ENCODE measurements around the gene ICAM1. TPM values are rescaled to one million over a fixed set of nuclear protein-coding genes. Genes with fewer than 3 reads are reported as not detected.

ICAM1 gene
- total RNA-seq, 1 donor from 2014 or later, result 37.4 TPM

GRCh38 chr19:10258080-10258710, 12.7 kb upstream of the ICAM1 start:
- H3K36me3 Mint-ChIP-seq (ENCODE audit: low read depth), result peaks cover 58% of the 10 kb centered on the region
- intact Hi-C loops (cut with micrococcal nuclease), result loop anchor here (2.0 kb wide), 1 partner anchor 323 kb away; no protein-coding TSS in a partner anchor
- POLR2A ChIA-PET, result interaction anchor here (0.5 to 3.5 kb wide), 7 partner anchors 12 to 488 kb away, joined by 3 to 21 read pairs (median 4); partner anchors contain the start of genes CDC37 and ICAM1
- no peaks in the 10 kb centered on the region for H3K9me3 Mint-ChIP-seq
- DNase-seq (no peak), ATAC-seq (ENCODE audit: low read depth) (no peak)
- H3K4me1 Mint-ChIP-seq, result peaks cover 5% of the 10 kb centered on the region
- no peaks in the 10 kb centered on the region for H3K27me3 Mint-ChIP-seq
- H3K4me3 Mint-ChIP-seq, result no peak overlapping the region
- TF ChIP-seq CTCF (IDR thresholded peaks at IDR 0.05), result no peak
- CTCF ChIA-PET, result interaction anchor here (0.6 to 6.0 kb wide), 13 partner anchors 8 to 326 kb away, joined by 3 to 102 read pairs (median 6); partner anchors contain the start of genes ICAM1 and TYK2
- no peak overlapping the region for H3K27ac Mint-ChIP-seq

- ChIA-PET POLR2A (interaction anchor here (0.6 to 3.5 kb wide), 9 partner anchors 10 to 159 kb away, joined by 3 to 21 read pairs (median 4); partner anchors contain the start of genes CDC37 and ICAM1), CTCF (interaction anchor here (0.6 to 6.0 kb wide), 16 partner anchors 9 to 330 kb away, joined by 3 to 102 read pairs (median 6); partner anchors contain the start of genes ICAM1 and TYK2)
- TF ChIP-seq CTCF (IDR thresholded peaks at IDR 0.05), result no peak
- Mint-ChIP-seq H3K4me1 (peaks cover 5% of the 10 kb centered on the region), H3K9me3 (no peaks in the 10 kb centered on the region), H3K27me3 (no peaks in the 10 kb centered on the region), H3K4me3 (no peak overlapping the region), H3K27ac (no peak overlapping the region), H3K36me3 (ENCODE audit: low read depth) (peaks cover 50% of the 10 kb centered on the region)
- peak; percentile 68 for DNase-seq
- ATAC-seq (ENCODE audit: low read depth), result peak; percentile 93
- intact Hi-C loops (cut with micrococcal nuclease), result loop anchor here (1.0 to 2.0 kb wide), 3 partner anchors 10 to 325 kb away; no protein-coding TSS in a partner anchor
Observed at GRCh38 chr19:10259162-10259905, 11.6 kb upstream of the ICAM1 start.

DNA sequence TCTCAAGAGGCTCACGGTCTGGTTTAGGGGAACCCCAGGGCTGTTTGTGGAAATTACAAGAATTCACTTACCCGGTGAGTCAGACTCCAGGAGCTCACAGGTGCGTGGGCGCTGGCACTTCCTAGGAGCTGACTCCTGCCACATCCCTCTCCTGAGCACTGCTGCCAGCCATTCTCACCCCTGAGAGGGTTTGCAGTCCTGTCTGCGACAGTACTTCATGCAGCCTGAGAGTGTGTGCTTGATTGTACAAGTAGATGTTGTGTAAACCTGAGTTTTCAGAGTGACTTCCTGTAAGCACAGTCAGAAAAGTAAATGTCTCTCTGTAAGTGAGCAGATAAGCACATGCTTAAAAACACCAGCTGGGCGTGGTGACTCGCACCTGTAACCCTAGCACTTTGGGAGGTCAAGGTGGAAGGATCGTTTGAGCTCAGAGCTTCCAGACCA, 10.8 kb upstream of the ICAM1 start:
- CTCF ChIA-PET, result interaction anchor here (1.0 to 6.0 kb wide), 7 partner anchors 10 to 328 kb away, joined by 3 to 102 read pairs (median 18); partner anchors contain the start of gene ICAM1

GRCh38 chr19:10262771-10263170, 8.1 kb upstream of the ICAM1 start:
- TF ChIP-seq CTCF (IDR thresholded peaks at IDR 0.05), result no peak
- intact Hi-C loops (cut with micrococcal nuclease), result no loop called here
- Mint-ChIP-seq H3K36me3 (ENCODE audit: low read depth) (peaks cover 19% of the 10 kb centered on the region), H3K27ac (no peak overlapping the region), H3K9me3 (no peaks in the 10 kb centered on the region), H3K4me1 (peaks cover 2% of the 10 kb centered on the region), H3K27me3 (no peaks in the 10 kb centered on the region), H3K4me3 (no peak overlapping the region)
- ChIA-PET CTCF (interaction anchor here (1.3 to 6.0 kb wide), 2 partner anchors 125 to 128 kb away, joined by 5 to 102 read pairs; no protein-coding TSS in a partner anchor), POLR2A (no interaction called here)
- ATAC-seq (ENCODE audit: low read depth) (no peak), DNase-seq (no peak)

More for the DNA sequence above, 10.8 kb upstream of the ICAM1 start:
- POLR2A ChIA-PET, result interaction anchor here (1.5 to 3.5 kb wide), 2 partner anchors 10 to 131 kb away, joined by 3 to 20 read pairs; partner anchors contain the start of gene ICAM1
- no peak overlapping the region for H3K4me3 Mint-ChIP-seq
- H3K27ac Mint-ChIP-seq, result no peak overlapping the region
- H3K36me3 Mint-ChIP-seq (ENCODE audit: low read depth), result peaks cover 42% of the 10 kb centered on the region
- no peak for ATAC-seq (ENCODE audit: low read depth)
- H3K9me3 Mint-ChIP-seq, result no peaks in the 10 kb centered on the region
- intact Hi-C loops (cut with micrococcal nuclease), result no loop called here
- no peak for DNase-seq
- no peak for TF ChIP-seq CTCF (IDR thresholded peaks at IDR 0.05)
- peaks cover 5% of the 10 kb centered on the region for H3K4me1 Mint-ChIP-seq
- H3K27me3 Mint-ChIP-seq, result no peaks in the 10 kb centered on the region

Data from activated B cell treated with CpG ODN at 0.5 μM for 24 hours (primary cell).